K562 (cell line): Measurements from ENCODE around the gene HYAL1. TPM values are rescaled to one million over a fixed set of nuclear protein-coding genes. Genes with fewer than 3 reads are reported as not detected.
A peak's percentile ranks its signal among the peaks of the same experiment; 100 is the strongest.

Experiments used
- CTBP1 ChIP-seq: fragments of 450-650 bp; IDR thresholded peaks from 2 replicates; pipeline ENCODE4 v1.6.1; 2016; ENCODE audit warnings: borderline replicate concordance
- HDGF ChIP-seq: fragments of 450-650 bp; IDR thresholded peaks from 2 replicates; pipeline ENCODE4 v1.6.1; 2016
- HMG20B ChIP-seq: fragments of 250-450 bp; sonication (Bioruptor Pico); IDR thresholded peaks from 2 replicates; pipeline ENCODE4 v1.5.0; 2021; ENCODE audit warnings: mild to moderate bottlenecking
- PBX2 ChIP-seq, 2 experiments: IDR thresholded peaks in 1 of 2; conservative IDR thresholded peaks in 1 of 2; 2 replicates each; pipeline ENCODE4 v1.6.1; 2016; ENCODE audit warnings: low read depth in 2 of 2, mild to moderate bottlenecking in 1 of 2, missing compliant biosample characterization in 1 of 2, missing genetic modification characterization in 1 of 2, moderate library complexity in 1 of 2
- RB1 ChIP-seq: fragments of 450-650 bp; IDR thresholded peaks from 2 replicates; pipeline ENCODE4 v1.6.1; 2017; ENCODE audit warnings: low read depth, mild to moderate bottlenecking
- SMC3 ChIP-seq: conservative IDR thresholded peaks from 2 replicates; pipeline ENCODE4 v1.6.1; 2011; ENCODE audit warnings: low read depth, low read length, improper control_type of control experiment; ENCODE audit not compliant: insufficient read depth
- YY1 ChIP-seq, 3 experiments: IDR thresholded peaks; 2 replicates each; pipeline ENCODE4 v1.6.1; 2011; ENCODE audit warnings: low read length in 2 of 3, mild to moderate bottlenecking in 2 of 3, moderate library complexity in 2 of 3, borderline replicate concordance in 1 of 3, control low read depth in 1 of 3, low read depth in 1 of 3; ENCODE audit not compliant: insufficient read depth in 3 of 3, insufficient replicate concordance in 2 of 3, control insufficient read depth in 1 of 3, insufficient read length in 1 of 3; ENCODE audit errors: extremely low read depth in 1 of 3
- ZBTB11 ChIP-seq, 3 experiments: fragments of 200-800 bp in 1 of 3; fragments of 250-450 bp in 1 of 3; fragments of 450-650 bp in 1 of 3; sonication (Bioruptor Pico) in 1 of 3; sonication (Bioruptor generic) in 1 of 3; formaldehyde crosslinking in 1 of 3; IDR thresholded peaks; 2 replicates each; pipeline versions ENCODE4 v1.6.1 to v1.8.0; 2016 to 2022; ENCODE audit warnings: mild to moderate bottlenecking in 2 of 3, missing genetic modification characterization in 2 of 3, missing compliant biosample characterization in 1 of 3, moderate library complexity in 1 of 3
- polyA plus RNA-seq, 8 experiments: library from polyadenylated mRNA; depleted of rRNA in 4 of 8; stranded (reverse) in 5 of 8; unstranded in 3 of 8; fragments of >200 nt; fragmentation: Nextera tagmentation in 2 of 8; fragmentation: Illumina TruSeq in 1 of 8; extraction: Ambion mirVana in 2 of 8; extraction: Trizol in 1 of 8; gene quantifications; 2 replicates each; pipeline versions ENCODE4 v1.2.1 to v1.2.3, GENCODE V29; 2011 to 2014; ENCODE audit warnings: inconsistent platforms in 1 of 8, missing spikeins in 1 of 8
- total RNA-seq, 7 experiments: library from RNA; depleted of rRNA in 6 of 7; stranded (reverse); fragments of >200 nt in 6 of 7; fragmentation: Illumina TruSeq in 2 of 7; extraction: Trizol in 2 of 7; gene quantifications; 2 replicates each; pipeline versions ENCODE4 v1.2.1 to v1.2.3, GENCODE V29; 2011 to 2021; ENCODE audit warnings: low replicate concordance in 1 of 7
- TF ChIP-seq, protein P1 (sequence below): fragments of 450-650 bp; IDR thresholded peaks from 2 replicates; pipeline ENCODE4 v1.7.1; 2018; ENCODE audit warnings: mild to moderate bottlenecking, low read depth; ENCODE audit not compliant: partially characterized antibody
- TF ChIP-seq, protein P2 (sequence below), 3 experiments: IDR thresholded peaks in 2 of 3; conservative IDR thresholded peaks in 1 of 3; 2 replicates each; pipeline ENCODE4 v1.5.1; 2011 to 2012; ENCODE audit warnings: low read length in 3 of 3, mild to moderate bottlenecking in 3 of 3, control low read depth in 2 of 3, improper control_type of control experiment in 1 of 3, inconsistent platforms in 1 of 3, low read depth in 1 of 3, mixed read lengths in 1 of 3, moderate library complexity in 1 of 3; ENCODE audit not compliant: insufficient read depth in 2 of 3
- TF ChIP-seq, protein P3 (sequence below): sonication (generic); formaldehyde crosslinking; IDR thresholded peaks from 2 replicates; pipeline ENCODE4 v1.8.0; 2022; ENCODE audit warnings: mild to moderate bottlenecking, low read depth, missing genetic modification reagents

HYAL1 gene
- total and polyA plus RNA-seq, 9 of the 15 experiments (the other 6 are each of a cell fraction or from before 2014, with no cell fraction given) = 1.4 to 8.5 (median 4.7) TPM

- TF ChIP-seq PBX2 (CRISPR knock-in tag; IDR thresholded peaks at IDR 0.05; ENCODE audit: low read depth) = no peak
- no peak for TF ChIP-seq PBX2 (tag; conservative IDR thresholded peaks at IDR 0.05; ENCODE audit: low read depth)
- TF ChIP-seq, protein P1, sequence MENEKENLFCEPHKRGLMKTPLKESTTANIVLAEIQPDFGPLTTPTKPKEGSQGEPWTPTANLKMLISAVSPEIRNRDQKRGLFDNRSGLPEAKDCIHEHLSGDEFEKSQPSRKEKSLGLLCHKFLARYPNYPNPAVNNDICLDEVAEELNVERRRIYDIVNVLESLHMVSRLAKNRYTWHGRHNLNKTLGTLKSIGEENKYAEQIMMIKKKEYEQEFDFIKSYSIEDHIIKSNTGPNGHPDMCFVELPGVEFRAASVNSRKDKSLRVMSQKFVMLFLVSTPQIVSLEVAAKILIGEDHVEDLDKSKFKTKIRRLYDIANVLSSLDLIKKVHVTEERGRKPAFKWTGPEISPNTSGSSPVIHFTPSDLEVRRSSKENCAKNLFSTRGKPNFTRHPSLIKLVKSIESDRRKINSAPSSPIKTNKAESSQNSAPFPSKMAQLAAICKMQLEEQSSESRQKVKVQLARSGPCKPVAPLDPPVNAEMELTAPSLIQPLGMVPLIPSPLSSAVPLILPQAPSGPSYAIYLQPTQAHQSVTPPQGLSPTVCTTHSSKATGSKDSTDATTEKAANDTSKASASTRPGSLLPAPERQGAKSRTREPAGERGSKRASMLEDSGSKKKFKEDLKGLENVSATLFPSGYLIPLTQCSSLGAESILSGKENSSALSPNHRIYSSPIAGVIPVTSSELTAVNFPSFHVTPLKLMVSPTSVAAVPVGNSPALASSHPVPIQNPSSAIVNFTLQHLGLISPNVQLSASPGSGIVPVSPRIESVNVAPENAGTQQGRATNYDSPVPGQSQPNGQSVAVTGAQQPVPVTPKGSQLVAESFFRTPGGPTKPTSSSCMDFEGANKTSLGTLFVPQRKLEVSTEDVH = peak; percentile 43
- no peak for TF ChIP-seq HDGF
- TF ChIP-seq YY1 (IDR thresholded peaks at IDR 0.05; ENCODE audit: borderline replicate concordance in 1 of 3, control insufficient read depth in 1 of 3, extremely low read depth in 1 of 3, insufficient read depth in 3 of 3, insufficient read length in 1 of 3, insufficient replicate concordance in 2 of 3, low read depth in 1 of 3, low read length in 2 of 3) = peak in 1 of 3 experiments; percentile 35
- TF ChIP-seq RB1 = peak; percentile 52
- TF ChIP-seq, protein P2, sequence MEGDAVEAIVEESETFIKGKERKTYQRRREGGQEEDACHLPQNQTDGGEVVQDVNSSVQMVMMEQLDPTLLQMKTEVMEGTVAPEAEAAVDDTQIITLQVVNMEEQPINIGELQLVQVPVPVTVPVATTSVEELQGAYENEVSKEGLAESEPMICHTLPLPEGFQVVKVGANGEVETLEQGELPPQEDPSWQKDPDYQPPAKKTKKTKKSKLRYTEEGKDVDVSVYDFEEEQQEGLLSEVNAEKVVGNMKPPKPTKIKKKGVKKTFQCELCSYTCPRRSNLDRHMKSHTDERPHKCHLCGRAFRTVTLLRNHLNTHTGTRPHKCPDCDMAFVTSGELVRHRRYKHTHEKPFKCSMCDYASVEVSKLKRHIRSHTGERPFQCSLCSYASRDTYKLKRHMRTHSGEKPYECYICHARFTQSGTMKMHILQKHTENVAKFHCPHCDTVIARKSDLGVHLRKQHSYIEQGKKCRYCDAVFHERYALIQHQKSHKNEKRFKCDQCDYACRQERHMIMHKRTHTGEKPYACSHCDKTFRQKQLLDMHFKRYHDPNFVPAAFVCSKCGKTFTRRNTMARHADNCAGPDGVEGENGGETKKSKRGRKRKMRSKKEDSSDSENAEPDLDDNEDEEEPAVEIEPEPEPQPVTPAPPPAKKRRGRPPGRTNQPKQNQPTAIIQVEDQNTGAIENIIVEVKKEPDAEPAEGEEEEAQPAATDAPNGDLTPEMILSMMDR (IDR thresholded peaks at IDR 0.05 in 2 of 3, conservative IDR thresholded peaks at IDR 0.05 in 1 of 3; ENCODE audit: insufficient read depth in 2 of 3, low read depth in 1 of 3, low read length in 3 of 3) = peak; percentile 89 to 94 (median 94)
- peak; percentile 96 for TF ChIP-seq SMC3
- TF ChIP-seq ZBTB11 (CRISPR knock-in tag; IDR thresholded peaks at IDR 0.05) = 0 out of 6 replicates have a peak, but pooled peaks of 1 of the 3 experiments have one; percentile 29
- TF ChIP-seq HMG20B (CRISPR knock-in tag) = no peak
- TF ChIP-seq CTBP1 = peak; percentile 64; the same call in 1 of the 2 replicates
- TF ChIP-seq, protein P3, sequence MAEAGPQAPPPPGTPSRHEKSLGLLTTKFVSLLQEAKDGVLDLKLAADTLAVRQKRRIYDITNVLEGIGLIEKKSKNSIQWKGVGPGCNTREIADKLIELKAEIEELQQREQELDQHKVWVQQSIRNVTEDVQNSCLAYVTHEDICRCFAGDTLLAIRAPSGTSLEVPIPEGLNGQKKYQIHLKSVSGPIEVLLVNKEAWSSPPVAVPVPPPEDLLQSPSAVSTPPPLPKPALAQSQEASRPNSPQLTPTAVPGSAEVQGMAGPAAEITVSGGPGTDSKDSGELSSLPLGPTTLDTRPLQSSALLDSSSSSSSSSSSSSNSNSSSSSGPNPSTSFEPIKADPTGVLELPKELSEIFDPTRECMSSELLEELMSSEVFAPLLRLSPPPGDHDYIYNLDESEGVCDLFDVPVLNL = peak; percentile 22; the same call in 1 of the 2 replicates
These were observed 30.3 kb downstream of the HYAL1 start (continued) for GRCh38 chr3:50272911-50273688.
